ENCODE data around the gene EP400.

Gene EP400

DNA sequence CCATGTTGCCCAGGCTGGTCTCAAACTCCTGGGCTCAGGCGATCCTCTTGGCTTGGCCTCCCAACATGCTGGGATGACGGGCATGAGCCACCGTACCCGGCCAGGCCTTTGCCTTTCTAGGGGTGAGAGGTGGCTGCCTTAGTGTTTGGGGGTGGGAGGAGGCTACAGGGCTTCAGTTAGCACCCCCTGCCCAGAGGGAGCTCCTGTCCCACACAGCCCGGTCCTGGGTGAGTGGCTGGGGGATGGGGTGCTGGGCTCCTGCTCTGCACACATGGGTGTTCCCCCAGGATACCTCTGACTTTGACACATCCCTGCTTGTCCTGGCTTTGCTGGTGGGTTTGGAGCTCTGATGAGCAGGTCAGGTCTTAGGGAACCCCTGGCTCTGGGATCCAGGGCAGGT is 45.4 kb upstream of the EP400 start:
- TF ChIP-seq, protein P1, sequence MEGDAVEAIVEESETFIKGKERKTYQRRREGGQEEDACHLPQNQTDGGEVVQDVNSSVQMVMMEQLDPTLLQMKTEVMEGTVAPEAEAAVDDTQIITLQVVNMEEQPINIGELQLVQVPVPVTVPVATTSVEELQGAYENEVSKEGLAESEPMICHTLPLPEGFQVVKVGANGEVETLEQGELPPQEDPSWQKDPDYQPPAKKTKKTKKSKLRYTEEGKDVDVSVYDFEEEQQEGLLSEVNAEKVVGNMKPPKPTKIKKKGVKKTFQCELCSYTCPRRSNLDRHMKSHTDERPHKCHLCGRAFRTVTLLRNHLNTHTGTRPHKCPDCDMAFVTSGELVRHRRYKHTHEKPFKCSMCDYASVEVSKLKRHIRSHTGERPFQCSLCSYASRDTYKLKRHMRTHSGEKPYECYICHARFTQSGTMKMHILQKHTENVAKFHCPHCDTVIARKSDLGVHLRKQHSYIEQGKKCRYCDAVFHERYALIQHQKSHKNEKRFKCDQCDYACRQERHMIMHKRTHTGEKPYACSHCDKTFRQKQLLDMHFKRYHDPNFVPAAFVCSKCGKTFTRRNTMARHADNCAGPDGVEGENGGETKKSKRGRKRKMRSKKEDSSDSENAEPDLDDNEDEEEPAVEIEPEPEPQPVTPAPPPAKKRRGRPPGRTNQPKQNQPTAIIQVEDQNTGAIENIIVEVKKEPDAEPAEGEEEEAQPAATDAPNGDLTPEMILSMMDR (IDR thresholded peaks at IDR 0.05): no peak

DNA sequence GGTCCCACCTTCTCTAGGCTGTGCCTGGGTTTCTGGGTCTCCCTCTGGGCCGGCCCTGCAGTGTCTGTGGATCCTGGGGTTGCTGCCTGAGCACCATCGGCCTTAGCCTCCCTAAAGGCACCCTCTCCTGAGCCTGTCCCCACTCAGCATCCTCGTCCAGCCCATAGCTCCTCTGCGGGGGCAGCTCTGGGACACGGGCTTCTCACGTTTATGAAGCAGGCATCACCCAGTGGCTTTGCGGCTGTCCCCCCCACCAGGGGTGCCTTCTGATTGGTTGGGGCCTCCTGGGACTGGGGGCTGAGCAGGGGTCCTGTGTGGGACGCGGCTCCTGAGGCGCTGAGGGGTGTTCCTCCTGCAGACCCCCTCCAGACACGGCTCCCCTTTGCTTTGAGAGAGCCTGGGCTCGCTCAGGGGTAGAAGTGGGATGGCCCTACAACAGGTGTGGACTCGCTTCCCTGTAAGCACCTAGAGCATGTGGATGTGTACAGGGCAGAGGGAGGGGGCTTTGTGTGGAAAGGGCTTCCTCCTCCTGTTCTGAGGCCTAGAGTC is 44.6 kb upstream of the EP400 start:
- TF ChIP-seq, protein P1 (IDR thresholded peaks at IDR 0.05): no peak

DNA sequence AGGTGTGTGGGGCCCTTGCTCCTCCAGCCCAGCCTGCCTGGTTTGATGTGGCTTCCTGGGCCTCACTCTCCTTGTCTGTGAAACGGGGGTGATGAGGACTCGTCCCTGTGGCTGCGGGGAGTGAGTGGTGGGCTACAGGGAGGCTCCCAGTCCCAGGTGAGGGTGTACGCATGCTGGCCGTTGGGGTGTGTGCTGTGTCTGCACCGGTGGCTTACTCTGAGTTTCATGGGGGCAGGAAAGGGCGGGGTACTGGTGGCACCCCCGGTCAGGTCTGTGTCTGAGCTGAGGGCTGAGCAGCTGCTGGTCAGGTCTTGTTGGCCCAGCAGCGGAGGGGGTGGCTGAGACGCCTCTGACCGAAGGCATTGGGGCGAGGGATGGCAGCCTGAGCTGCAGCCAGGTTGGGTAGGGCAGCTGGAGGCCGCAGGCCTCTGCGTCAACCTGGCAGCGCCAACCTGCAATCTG is 44.1 kb upstream of the EP400 start:
- TF ChIP-seq, protein P1 (IDR thresholded peaks at IDR 0.05): no peak

DNA sequence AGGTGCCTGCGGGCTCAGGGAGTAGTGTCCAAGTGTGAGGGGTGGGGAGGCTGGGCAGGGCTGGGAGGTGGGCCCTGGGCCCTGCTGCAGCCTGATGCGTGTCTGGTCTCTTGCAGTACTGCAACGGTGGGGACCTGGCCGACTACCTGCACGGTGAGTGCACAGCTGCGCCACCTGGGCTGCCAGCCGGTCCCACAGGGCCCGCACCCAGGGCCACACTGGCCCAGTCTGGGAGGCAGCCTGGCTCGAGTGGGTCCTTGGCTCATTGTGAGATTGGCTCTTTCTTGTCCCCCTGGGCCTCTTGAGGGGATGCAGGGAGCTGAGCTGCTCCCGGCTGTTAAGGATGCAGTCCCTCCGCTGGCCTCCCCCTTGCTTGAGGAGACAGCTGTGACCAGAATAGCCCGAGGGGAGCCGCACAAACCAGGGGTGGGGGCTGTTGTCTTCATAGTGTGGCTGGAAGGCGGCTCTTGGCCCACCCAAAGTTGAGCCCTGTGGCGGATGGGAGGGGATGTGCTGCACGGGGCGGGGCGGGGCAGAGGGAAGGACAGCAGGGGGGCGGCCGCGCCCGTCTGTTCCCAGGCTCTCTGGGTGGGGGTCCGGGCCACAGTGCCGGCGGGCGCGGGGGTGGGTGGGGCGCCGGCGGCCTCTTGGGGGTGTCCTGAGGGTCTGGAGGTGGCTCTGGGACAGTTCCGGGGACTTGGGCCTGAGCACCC is 42.2 kb upstream of the EP400 start:
- TF ChIP-seq, protein P1 (IDR thresholded peaks at IDR 0.05): no peak

DNA sequence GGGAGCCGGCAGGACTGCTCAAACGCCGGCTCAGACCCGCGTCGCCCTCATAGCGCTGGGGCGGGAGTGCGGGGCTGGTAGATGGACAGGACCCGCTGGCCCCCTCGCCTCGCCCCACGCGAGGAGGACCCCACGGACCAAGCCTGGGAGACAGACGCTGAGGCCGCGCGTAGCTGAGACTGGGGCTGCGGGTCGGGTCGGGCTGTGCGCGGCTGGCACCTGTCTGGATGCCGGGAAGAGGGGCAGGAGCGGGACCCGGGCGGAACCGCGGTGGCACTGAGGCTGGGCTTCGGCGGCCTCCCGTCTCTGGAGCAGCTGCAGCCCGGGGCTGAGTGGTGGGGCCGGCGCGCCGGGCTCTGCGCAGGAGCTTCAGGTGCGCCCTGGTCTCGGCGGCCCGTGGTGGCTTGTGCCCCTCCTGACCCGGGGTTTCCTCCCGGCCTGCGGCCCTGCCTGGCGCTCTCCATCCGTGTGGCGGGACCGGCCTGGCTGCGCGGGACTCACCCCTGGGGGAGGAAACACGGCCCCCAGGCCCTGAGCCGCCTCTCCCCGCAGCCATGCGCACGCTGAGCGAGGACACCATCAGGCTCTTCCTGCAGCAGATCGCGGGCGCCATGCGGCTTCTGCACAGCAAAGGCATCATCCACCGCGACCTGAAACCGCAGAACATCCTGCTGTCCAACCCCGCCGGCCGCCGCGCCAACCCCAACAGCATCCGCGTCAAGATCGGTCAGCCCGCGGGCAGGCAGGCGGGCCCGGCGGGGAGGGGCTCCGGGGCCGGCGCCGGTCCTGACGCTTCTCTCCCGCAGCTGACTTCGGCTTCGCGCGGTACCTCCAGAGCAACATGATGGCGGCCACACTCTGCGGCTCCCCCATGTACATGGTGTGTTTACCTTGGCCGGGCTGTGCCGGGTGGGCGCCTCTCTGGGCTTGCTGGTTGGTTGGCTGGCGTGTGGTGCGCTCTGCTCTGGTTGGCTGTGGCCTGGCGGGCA is 41.4 kb upstream of the EP400 start:
- TF ChIP-seq, protein P1 (IDR thresholded peaks at IDR 0.05): no peak

DNA sequence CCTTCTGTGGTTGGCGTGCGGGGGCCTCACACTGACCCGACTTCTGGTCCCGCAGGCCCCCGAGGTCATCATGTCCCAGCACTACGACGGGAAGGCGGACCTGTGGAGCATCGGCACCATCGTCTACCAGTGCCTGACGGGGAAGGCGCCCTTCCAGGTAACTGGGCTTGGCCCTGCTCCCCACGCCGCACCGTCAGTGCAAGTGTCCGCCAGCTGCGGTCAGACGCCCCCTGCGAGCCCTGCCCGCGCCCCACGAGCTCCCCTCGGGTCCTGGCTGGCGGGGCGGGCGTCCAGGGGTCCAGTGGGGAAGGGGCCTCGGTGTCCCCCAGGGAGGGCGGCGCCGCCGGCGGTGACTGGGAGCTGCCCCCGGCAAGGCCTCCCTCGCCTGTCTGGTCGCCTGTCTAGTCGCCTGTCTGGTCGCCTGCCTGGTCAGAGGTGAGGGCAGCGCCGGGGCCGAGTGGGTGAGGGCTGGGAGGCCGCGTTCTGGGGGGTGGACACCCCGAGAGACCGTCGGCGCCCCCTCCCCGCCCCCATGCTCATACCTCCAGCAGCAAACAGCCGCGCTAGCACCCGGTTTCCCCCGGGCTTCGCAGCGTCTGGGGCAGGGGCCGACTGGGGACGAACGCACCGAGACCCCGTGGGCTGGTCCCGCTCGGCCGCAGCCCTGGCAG is 40.5 kb upstream of the EP400 start:
- TF ChIP-seq, protein P1 (IDR thresholded peaks at IDR 0.05): no peak

DNA sequence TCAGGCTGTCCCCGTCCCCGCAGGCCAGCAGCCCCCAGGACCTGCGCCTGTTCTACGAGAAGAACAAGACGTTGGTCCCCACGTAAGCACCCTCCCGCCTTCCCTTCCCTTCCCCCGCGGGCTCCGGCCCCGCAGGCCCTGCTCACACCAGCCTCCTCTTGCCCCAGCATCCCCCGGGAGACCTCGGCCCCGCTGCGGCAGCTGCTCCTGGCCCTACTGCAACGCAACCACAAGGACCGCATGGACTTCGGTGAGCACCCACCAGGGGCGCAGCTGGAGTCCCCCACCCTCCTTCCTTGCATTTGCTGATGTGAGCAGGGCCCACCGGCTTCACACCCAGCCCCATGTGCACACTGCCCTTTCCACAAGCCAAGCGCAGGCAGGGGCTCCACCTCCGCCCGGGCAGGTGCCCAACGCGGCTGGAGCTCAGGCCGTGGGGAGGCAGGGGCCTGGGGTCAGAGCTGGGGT is 40.0 kb upstream of the EP400 start:
- TF ChIP-seq, protein P1 (IDR thresholded peaks at IDR 0.05): no peak

Data from LNCAP (cell line).